CD4-positive, CD25-positive, alpha-beta regulatory T cell (primary cell): Measurements from ENCODE around the gene CCDC39. TPM values are rescaled to one million over a fixed set of nuclear protein-coding genes. Genes with fewer than 3 reads are reported as not detected.

Experiments
- ATAC-seq, 2 donors: fragments of 150-1000 bp; cut with Tn5 transposase; one replicate each; pipeline ENCODE4 v1.10.0; 2021; ENCODE audit warnings: low read depth in 2 of 2, moderate number of reproducible peaks in 2 of 2, moderate library complexity in 1 of 2
- DNase-seq, 3 donors: peaks; one replicate each; pipeline versions ENCODE4 v3.0.0 to v3.0.0-alpha.2; 2012 to 2022; ENCODE audit warnings: mixed read lengths in 1 of 3
- H3K27ac ChIP-seq: one replicate; pipeline ENCODE4 v1.7.0; 2013; ENCODE audit warnings: mild to moderate bottlenecking, low read length; ENCODE audit not compliant: insufficient read depth, poor library complexity, severe bottlenecking
- H3K27me3 ChIP-seq: one replicate; pipeline ENCODE4 v1.7.0; 2013; ENCODE audit warnings: low read length; ENCODE audit not compliant: control insufficient read depth, insufficient read depth
- H3K36me3 ChIP-seq: one replicate; pipeline ENCODE4 v1.7.0; 2013; ENCODE audit warnings: mild to moderate bottlenecking, low read length, moderate library complexity; ENCODE audit not compliant: control insufficient read depth, insufficient read depth
- H3K4me1 ChIP-seq: 2 replicates; pipeline ENCODE4 v1.7.0; 2013; ENCODE audit warnings: mild to moderate bottlenecking, low read length; ENCODE audit not compliant: insufficient read depth, control insufficient read depth, poor library complexity, severe bottlenecking
- H3K4me3 ChIP-seq: one replicate; pipeline ENCODE4 v1.7.0; 2013; ENCODE audit warnings: low read depth, mild to moderate bottlenecking, low read length, moderate library complexity
- H3K9me3 ChIP-seq, 2 experiments: 1 replicate in 1 of 2; 2 replicates in 1 of 2; pipeline ENCODE4 v1.7.0; 2013; ENCODE audit warnings: low read length in 2 of 2, mild to moderate bottlenecking in 1 of 2, moderate library complexity in 1 of 2; ENCODE audit not compliant: control insufficient read depth in 2 of 2
- H3K27ac Mint-ChIP-seq, 3 donors: one replicate each; pipeline ENCODE4 v1.8.0; 2020 to 2022; ENCODE audit warnings: mild to moderate bottlenecking in 3 of 3, mixed read lengths in 3 of 3, moderate library complexity in 2 of 3
- H3K27me3 Mint-ChIP-seq: one replicate; pipeline ENCODE4 v1.8.0; 2022; ENCODE audit warnings: mild to moderate bottlenecking, mixed read lengths
- H3K36me3 Mint-ChIP-seq: one replicate; pipeline ENCODE4 v1.8.0; 2020; ENCODE audit warnings: mixed read lengths
- H3K4me1 Mint-ChIP-seq, 4 donors: one replicate each; pipeline ENCODE4 v1.8.0; 2020 to 2022; ENCODE audit warnings: mixed read lengths in 4 of 4, mild to moderate bottlenecking in 1 of 4
- H3K4me3 Mint-ChIP-seq, 4 donors: one replicate each; pipeline ENCODE4 v1.8.0; 2020 to 2022; ENCODE audit warnings: mild to moderate bottlenecking in 4 of 4, mixed read lengths in 4 of 4, moderate library complexity in 3 of 4
- H3K9me3 Mint-ChIP-seq, 7 donors: one replicate each; pipeline ENCODE4 v1.8.0; 2020 to 2022; ENCODE audit warnings: mixed read lengths in 7 of 7, mild to moderate bottlenecking in 3 of 7, moderate library complexity in 2 of 7
- polyA plus RNA-seq, 4 donors: library from polyadenylated mRNA; unstranded; fragments of 300-500 nt; fragmentation: Illumina TruSeq; gene quantifications; one replicate each; pipeline ENCODE4 v1.2.3, GENCODE V29; 2021
- total RNA-seq: library from RNA; stranded (reverse); gene quantifications from one replicate; pipeline ENCODE4 v1.2.3, GENCODE V29; 2022

The CCDC39 gene
- total and polyA plus RNA-seq, 5 donors from 2014 or later: not detected

GRCh38 chr3:180657094-180657493, 22.2 kb downstream of the CCDC39 start:
- no peaks in the 10 kb centered on the region for H3K36me3 Mint-ChIP-seq
- H3K4me3 Mint-ChIP-seq: no peak overlapping the region
- ATAC-seq (no peak), DNase-seq (no peak)
- no peak overlapping the region for H3K27ac Mint-ChIP-seq
- Histone ChIP-seq H3K36me3 (no peaks in the 10 kb centered on the region), H3K27ac (no peak overlapping the region), H3K4me1 (no peaks in the 10 kb centered on the region), H3K9me3 (no peaks in the 10 kb centered on the region), H3K4me3 (no peak overlapping the region), H3K27me3 (peaks cover 6% of the 10 kb centered on the region)
- H3K27me3 Mint-ChIP-seq: peaks cover 11% of the 10 kb centered on the region
- H3K4me1 Mint-ChIP-seq: no peaks in the 10 kb centered on the region
- no peaks in the 10 kb centered on the region for H3K9me3 Mint-ChIP-seq

DNA sequence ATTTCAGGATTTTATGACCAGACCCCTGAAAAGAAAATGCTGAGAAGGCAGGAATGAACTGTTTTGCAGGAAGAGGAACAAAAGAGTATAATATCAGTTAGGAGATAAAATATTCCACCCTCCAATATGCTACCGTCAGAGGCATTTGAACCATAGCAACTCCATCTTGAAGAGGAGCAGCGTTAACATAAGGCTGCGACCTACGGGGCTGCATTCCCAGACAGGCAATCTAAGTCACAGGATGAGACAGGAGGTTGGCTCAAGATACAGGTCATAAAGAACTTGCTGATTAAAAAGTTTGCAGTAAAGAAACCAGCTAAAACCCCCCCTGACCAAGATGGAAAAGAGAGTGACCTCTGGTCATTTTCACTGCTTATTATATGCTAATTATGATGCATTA, 22.9 kb downstream of the CCDC39 start:
- no peak for ATAC-seq
- Mint-ChIP-seq H3K4me1 (no peaks in the 10 kb centered on the region), H3K27ac (no peak overlapping the region), H3K4me3 (no peak overlapping the region), H3K36me3 (no peaks in the 10 kb centered on the region), H3K9me3 (no peaks in the 10 kb centered on the region), H3K27me3 (peaks cover 11% of the 10 kb centered on the region)
- no peak overlapping the region for H3K27ac ChIP-seq
- no peaks in the 10 kb centered on the region for H3K4me1 ChIP-seq
- no peaks in the 10 kb centered on the region for H3K9me3 ChIP-seq
- DNase-seq: no peak
- no peaks in the 10 kb centered on the region for H3K36me3 ChIP-seq
- H3K27me3 ChIP-seq: peaks cover 6% of the 10 kb centered on the region
- no peak overlapping the region for H3K4me3 ChIP-seq

- Histone ChIP-seq H3K4me3 (no peak overlapping the region), H3K27ac (no peak overlapping the region), H3K4me1 (no peaks in the 10 kb centered on the region), H3K9me3 (no peaks in the 10 kb centered on the region), H3K36me3 (no peaks in the 10 kb centered on the region), H3K27me3 (peaks cover 2% of the 10 kb centered on the region)
- Mint-ChIP-seq H3K27me3 (peaks cover 17% of the 10 kb centered on the region), H3K9me3 (peaks cover 0 to 2% (median 0%) of the 10 kb centered on the region in 7 donors), H3K4me1 (no peaks in the 10 kb centered on the region), H3K4me3 (no peak overlapping the region), H3K27ac (no peak overlapping the region), H3K36me3 (no peaks in the 10 kb centered on the region)
- no peak for ATAC-seq
- DNase-seq: no peak
These were observed 33.0 kb downstream of the CCDC39 start for GRCh38 chr3:180646187-180646790.

DNA sequence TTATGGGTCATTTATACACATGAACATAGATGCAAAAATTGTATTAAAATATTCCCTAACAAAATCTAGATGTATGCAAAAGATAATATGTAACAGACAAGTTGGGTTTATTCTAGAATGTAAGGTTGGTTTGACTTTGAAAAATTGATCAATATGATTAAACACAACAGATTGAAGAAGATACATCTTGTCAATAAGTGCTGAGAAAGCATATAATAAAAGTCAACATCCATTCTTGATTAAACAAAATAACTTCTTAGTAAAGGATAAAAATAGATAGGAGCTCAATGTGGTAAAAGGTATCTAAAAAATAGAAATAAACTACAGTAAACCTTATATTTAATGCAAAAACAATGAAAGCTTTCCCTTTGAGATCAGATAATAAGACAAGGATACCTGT, 38.3 kb downstream of the CCDC39 start:
- H3K27me3 Mint-ChIP-seq: peaks cover 25% of the 10 kb centered on the region
- no peaks in the 10 kb centered on the region for H3K4me1 ChIP-seq

GRCh38 chr3:180633722-180634121, 45.6 kb downstream of the CCDC39 start:
- no peaks in the 10 kb centered on the region for H3K4me1 Mint-ChIP-seq
- H3K27ac Mint-ChIP-seq: no peak overlapping the region
- H3K4me3 Mint-ChIP-seq: no peak overlapping the region
- Histone ChIP-seq H3K4me1 (no peaks in the 10 kb centered on the region), H3K36me3 (no peaks in the 10 kb centered on the region), H3K27me3 (peaks cover 10% of the 10 kb centered on the region), H3K9me3 (no peaks in the 10 kb centered on the region), H3K27ac (no peak overlapping the region), H3K4me3 (no peak overlapping the region)
- DNase-seq (no peak), ATAC-seq (no peak)
- peaks cover 0 to 7% (median 0%) of the 10 kb centered on the region in 7 donors for H3K9me3 Mint-ChIP-seq
- peaks cover 15% of the 10 kb centered on the region for H3K27me3 Mint-ChIP-seq
- H3K36me3 Mint-ChIP-seq: no peaks in the 10 kb centered on the region

More for the DNA sequence above, 38.3 kb downstream of the CCDC39 start:
- no peak overlapping the region for H3K27ac ChIP-seq
- no peak overlapping the region for H3K27ac Mint-ChIP-seq
- peaks cover 0 to 3% (median 0%) of the 10 kb centered on the region in 7 donors for H3K9me3 Mint-ChIP-seq
- no peak overlapping the region for H3K4me3 Mint-ChIP-seq
- ATAC-seq (no peak), DNase-seq (no peak)
- no peak overlapping the region for H3K4me3 ChIP-seq
- no peaks in the 10 kb centered on the region for H3K36me3 Mint-ChIP-seq
- peaks cover 4% of the 10 kb centered on the region for H3K27me3 ChIP-seq
- no peaks in the 10 kb centered on the region for H3K4me1 Mint-ChIP-seq
- no peaks in the 10 kb centered on the region for H3K36me3 ChIP-seq
- H3K9me3 ChIP-seq: no peaks in the 10 kb centered on the region

DNA sequence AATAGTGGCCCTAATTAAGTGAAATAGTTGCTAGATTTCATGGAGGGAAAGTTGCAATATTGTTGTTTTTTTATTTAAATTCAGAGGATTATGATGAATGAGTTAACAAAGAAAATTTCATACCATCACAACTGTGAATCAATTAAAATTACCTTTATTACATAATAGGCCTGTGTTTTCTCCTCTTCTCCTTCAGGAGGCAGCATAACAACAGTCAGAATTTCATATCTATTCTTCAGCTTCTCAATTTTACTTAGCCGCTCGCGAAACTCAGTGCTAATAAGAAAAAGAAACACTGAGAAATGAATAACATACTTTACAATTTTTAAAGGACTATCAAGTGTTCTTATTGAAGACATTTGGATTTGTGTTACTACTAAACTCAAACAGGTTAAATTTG, 48.0 kb downstream of the CCDC39 start:
- no peak overlapping the region for H3K27ac Mint-ChIP-seq
- H3K4me3 Mint-ChIP-seq: no peak overlapping the region
- peaks cover 0 to 7% (median 0%) of the 10 kb centered on the region in 7 donors for H3K9me3 Mint-ChIP-seq
- Histone ChIP-seq H3K36me3 (peaks cover 5% of the 10 kb centered on the region), H3K4me1 (no peaks in the 10 kb centered on the region), H3K27ac (no peak overlapping the region), H3K4me3 (no peak overlapping the region), H3K27me3 (peaks cover 7% of the 10 kb centered on the region), H3K9me3 (no peaks in the 10 kb centered on the region)
- no peak for DNase-seq
- peaks cover 9% of the 10 kb centered on the region for H3K36me3 Mint-ChIP-seq
- ATAC-seq: no peak
- peaks cover 0 to 3% (median 0%) of the 10 kb centered on the region in 4 donors for H3K4me1 Mint-ChIP-seq
- H3K27me3 Mint-ChIP-seq: peaks cover 5% of the 10 kb centered on the region

- no peaks in the 10 kb centered on the region for H3K27me3 Mint-ChIP-seq
- ATAC-seq: no peak
These were observed 48.9 kb downstream of the CCDC39 start for GRCh38 chr3:180630371-180630770.

DNA sequence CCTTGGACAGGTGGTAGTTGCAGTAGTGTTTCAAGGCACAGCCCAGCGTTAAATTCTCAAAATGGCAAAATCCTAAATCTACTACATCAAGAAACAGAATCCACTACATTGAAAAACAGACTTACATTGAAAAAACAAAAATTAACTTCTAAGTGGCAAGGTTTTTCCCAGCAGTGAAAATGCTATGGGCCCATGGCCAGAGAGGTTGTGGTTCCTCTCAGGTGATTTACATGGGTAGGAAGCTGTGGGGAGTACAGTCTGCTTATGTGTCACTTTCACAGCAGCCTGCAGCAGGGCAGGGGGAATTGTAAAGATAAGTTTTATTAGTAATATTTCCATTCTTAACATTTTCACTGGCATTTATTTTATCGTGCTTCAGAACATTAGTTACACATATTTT, 52.4 kb downstream of the CCDC39 start:
- Mint-ChIP-seq H3K27me3 (no peaks in the 10 kb centered on the region), H3K4me1 (peaks cover 11 to 27% (median 20%) of the 10 kb centered on the region in 4 donors), H3K27ac (no peak overlapping the region), H3K4me3 (no peak overlapping the region), H3K9me3 (peaks cover 0 to 10% (median 0%) of the 10 kb centered on the region in 7 donors), H3K36me3 (peaks cover 25% of the 10 kb centered on the region)
- DNase-seq (no peak), ATAC-seq (no peak)
- no peaks in the 10 kb centered on the region for H3K27me3 ChIP-seq
- no peak overlapping the region for H3K27ac ChIP-seq
- no peaks in the 10 kb centered on the region for H3K9me3 ChIP-seq
- H3K4me3 ChIP-seq: no peak overlapping the region
- H3K36me3 ChIP-seq: peaks cover 8% of the 10 kb centered on the region
- no peaks in the 10 kb centered on the region for H3K4me1 ChIP-seq

More at GRCh38 chr3:180630371-180630770, 48.9 kb downstream of the CCDC39 start:
- Mint-ChIP-seq H3K4me3 (no peak overlapping the region), H3K4me1 (peaks cover under 1 to 7% (median 2%) of the 10 kb centered on the region in 4 donors), H3K36me3 (peaks cover 13% of the 10 kb centered on the region), H3K9me3 (peaks cover 0 to 3% (median 0%) of the 10 kb centered on the region in 7 donors), H3K27ac (no peak overlapping the region)
- H3K9me3 ChIP-seq: no peaks in the 10 kb centered on the region
- DNase-seq: no peak
- H3K36me3 ChIP-seq: peaks cover 5% of the 10 kb centered on the region
- H3K27ac ChIP-seq: no peak overlapping the region
- H3K4me3 ChIP-seq: no peak overlapping the region
- H3K4me1 ChIP-seq: no peaks in the 10 kb centered on the region
- H3K27me3 ChIP-seq: peaks cover 3% of the 10 kb centered on the region
